Mucosa of stomach (tissue), 1 donor: ENCODE data around the gene TECPR2.

ENCODE experiments used
- H3K27me3 ChIP-seq: one replicate; pipeline ENCODE4 v1.7.0; 2013; ENCODE audit warnings: mild to moderate bottlenecking, low read length; ENCODE audit not compliant: control insufficient read depth, insufficient read depth
- H3K36me3 ChIP-seq: one replicate; pipeline ENCODE4 v1.7.0; 2013; ENCODE audit warnings: low read length; ENCODE audit not compliant: control insufficient read depth, insufficient read depth
- H3K4me1 ChIP-seq: one replicate; pipeline ENCODE4 v1.7.0; 2013; ENCODE audit warnings: mild to moderate bottlenecking, low read length; ENCODE audit not compliant: control insufficient read depth, insufficient read depth
- H3K4me3 ChIP-seq: one replicate; pipeline ENCODE4 v1.7.0; 2013; ENCODE audit warnings: low read length
- H3K9ac ChIP-seq: one replicate; pipeline ENCODE4 v1.7.0; 2013; ENCODE audit warnings: mild to moderate bottlenecking, low read length, moderate library complexity
- H3K9me3 ChIP-seq: one replicate; pipeline ENCODE4 v1.7.0; 2013; ENCODE audit warnings: mild to moderate bottlenecking, low read length, moderate library complexity; ENCODE audit not compliant: control insufficient read depth
- donor health status: Pancreatic carcinoma.

The TECPR2 gene

DNA sequence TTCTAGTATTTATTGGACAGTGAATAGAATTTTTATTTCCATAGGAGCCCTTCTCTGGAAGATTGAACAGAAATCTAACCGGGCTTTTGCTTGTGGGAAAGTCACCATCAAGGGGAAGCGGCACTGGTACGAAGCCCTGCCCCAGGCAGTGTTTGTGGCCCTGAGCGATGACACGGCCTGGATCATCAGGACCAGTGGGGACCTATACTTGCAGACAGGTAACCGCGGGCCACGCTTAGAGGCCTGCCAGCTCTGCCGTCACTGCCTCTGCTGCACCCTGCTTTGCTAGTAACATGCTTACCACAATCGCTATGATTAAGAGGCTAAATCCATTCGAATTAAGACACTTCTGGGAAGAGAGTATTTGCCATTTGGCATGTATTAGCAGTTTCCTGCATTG lies 77.7 kb downstream of the TECPR2 start:
- peaks cover 5% of the 10 kb centered on the region for H3K4me1 ChIP-seq
- H3K27me3 ChIP-seq, result no peaks in the 10 kb centered on the region
- H3K9ac ChIP-seq, result no peak overlapping the region
- no peak overlapping the region for H3K4me3 ChIP-seq
- H3K36me3 ChIP-seq, result peaks cover 10% of the 10 kb centered on the region
- H3K9me3 ChIP-seq, result no peaks in the 10 kb centered on the region

DNA sequence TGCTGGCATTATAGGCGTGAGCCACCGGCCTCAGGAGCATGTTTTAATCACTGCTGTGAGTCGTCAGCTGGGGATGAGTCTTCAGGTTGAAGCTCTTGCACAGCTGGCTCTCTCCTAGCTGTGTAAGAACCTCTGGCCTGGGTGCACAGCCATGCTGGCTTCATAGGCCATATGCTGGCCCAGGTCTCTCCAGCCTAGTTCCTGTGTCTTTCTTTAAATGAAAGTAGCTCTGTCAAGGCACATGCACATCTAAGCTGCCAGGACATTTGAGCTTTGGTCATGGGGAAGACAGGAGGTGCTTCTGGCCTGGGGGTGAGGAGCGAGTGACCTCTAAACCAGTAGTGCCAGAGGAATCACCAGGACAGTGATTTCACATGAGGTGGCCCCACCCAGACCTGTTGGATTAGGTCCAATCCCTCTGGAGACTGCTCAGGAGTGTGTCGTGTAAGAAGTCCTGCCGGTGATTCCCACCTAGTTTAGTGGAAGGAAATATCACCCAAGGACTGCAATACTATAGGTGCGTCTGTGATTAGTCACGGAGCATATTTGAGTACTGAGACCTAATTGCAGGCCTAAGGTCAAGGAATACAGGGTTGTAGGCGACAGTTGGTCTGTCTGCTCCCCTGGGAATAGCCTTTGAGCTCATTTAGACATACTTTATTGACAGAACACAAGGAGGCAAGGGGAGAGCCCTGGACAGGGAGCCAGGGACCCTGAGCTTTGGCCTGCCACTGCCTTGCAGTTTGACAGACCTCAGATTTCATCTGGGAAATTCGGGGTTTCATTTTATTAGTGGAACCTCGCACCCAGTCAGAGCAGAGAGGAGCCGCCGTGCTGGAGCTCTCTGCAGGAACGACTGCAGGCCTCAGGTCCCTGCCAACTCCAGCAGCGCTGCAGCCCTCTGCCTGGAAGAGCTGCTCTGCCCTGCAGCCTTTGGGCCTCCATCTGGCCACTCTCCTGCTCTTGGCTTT lies 79.8 kb downstream of the TECPR2 start:
- H3K9me3 ChIP-seq, result no peaks in the 10 kb centered on the region
- H3K9ac ChIP-seq, result no peak overlapping the region
- H3K4me3 ChIP-seq, result no peak overlapping the region
- peaks cover 10% of the 10 kb centered on the region for H3K36me3 ChIP-seq
- no peaks in the 10 kb centered on the region for H3K27me3 ChIP-seq
- peaks cover 5% of the 10 kb centered on the region for H3K4me1 ChIP-seq

DNA sequence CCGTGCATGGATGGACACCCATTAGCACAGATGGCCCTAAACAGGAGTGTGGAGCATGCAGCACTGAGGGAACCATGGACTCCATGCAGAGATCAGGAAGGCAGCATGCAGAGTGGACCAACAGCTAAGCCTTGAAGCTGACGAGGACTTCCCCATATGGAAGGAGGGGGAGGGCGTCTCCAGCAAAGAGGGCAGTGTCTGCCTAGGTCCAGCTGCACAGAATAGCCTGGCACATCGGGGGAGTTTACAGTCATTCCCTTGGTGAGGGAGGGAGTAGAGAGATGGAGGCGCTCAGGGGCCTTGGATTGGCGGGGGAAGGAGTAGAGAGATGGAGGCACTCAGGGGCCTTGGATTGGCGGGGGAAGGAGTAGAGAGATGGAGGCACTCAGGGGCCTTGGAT lies 82.3 kb downstream of the TECPR2 start:
- Histone ChIP-seq H3K4me1 (no peaks in the 10 kb centered on the region), H3K9me3 (no peaks in the 10 kb centered on the region), H3K4me3 (no peak overlapping the region), H3K27me3 (no peaks in the 10 kb centered on the region), H3K36me3 (peaks cover 10% of the 10 kb centered on the region), H3K9ac (no peak overlapping the region)

DNA sequence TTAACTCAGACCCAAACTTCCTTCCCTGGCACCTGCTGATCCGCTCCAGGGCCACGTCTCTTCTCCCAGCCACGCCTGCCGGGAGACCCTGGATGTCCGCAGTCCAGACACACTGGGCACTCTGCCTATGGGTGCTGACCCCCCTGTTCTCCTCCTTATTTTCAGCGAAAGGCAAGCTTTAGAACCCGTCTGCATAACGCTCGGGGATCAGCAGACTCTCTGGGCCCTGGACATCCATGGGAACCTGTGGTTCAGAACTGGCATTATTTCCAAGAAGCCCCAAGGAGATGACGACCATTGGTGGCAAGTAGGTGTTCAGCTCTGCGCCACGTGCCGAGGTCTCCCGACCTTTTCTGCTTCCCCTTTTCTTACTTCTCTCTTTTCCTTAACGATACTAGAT lies 82.9 kb downstream of the TECPR2 start:
- no peaks in the 10 kb centered on the region for H3K4me1 ChIP-seq
- H3K4me3 ChIP-seq, result no peak overlapping the region
- H3K9me3 ChIP-seq, result no peaks in the 10 kb centered on the region
- peaks cover 11% of the 10 kb centered on the region for H3K36me3 ChIP-seq
- H3K9ac ChIP-seq, result no peak overlapping the region
- no peaks in the 10 kb centered on the region for H3K27me3 ChIP-seq

DNA sequence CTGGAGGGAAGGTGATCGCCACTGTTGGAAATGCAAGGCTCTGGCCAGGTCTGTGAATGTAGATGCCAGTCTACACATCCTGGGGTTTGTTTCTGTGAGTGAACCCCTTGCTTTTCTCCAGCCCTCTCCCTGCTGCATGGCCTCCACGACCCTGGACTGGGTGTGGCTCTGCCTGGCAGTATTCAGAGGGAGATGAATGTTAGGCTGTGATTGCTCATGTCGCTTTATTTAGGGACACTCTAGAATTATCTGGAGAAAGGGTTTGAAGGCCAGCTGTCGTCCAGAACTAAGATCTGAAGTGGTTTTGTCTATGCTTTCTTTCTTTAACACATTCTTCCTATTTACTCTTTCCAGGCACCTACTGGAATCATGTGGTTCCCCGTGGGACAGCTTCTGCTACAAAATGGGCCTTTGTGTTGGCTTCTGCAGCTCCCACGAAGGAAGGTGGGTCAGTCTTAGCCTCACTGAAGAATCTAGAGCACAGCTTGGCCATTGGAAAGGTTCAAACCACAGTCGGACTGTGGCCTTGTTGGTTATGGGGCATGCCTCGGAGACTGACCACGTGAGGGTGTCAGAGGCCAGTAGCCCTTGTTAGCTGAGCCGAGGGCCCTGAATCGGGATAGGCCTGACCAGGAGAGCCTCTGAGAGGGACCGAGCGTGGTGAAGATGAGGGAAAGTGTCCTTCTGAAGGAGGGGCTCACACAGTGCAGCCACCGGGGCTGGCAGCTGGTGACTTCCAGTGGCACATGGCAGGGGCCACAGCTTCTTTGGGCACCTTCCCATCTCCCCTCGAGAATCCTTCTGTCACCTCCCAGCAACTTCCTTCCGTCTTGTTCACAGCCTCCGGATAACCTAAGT lies 87.7 kb downstream of the TECPR2 start:
- no peak overlapping the region for H3K4me3 ChIP-seq
- H3K27me3 ChIP-seq, result no peaks in the 10 kb centered on the region
- peaks cover 9% of the 10 kb centered on the region for H3K36me3 ChIP-seq
- no peaks in the 10 kb centered on the region for H3K4me1 ChIP-seq
- H3K9me3 ChIP-seq, result no peaks in the 10 kb centered on the region
- no peak overlapping the region for H3K9ac ChIP-seq

DNA sequence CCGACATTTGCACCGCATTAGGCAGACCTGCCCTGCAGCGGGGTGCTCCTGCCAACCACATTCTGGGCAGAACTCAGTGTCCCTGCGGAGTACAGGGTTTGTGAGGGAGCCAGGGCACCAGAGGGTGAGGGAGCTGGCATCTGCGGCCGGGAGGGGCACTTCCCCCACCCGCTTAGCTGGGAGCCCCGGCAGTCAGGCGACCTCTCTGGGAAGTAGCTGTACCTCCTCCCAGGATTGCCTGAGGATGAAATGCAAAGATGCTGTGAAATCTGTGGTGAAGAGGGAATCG lies 88.3 kb downstream of the TECPR2 start:
- Histone ChIP-seq H3K27me3 (no peaks in the 10 kb centered on the region), H3K9me3 (no peaks in the 10 kb centered on the region), H3K36me3 (peaks cover 9% of the 10 kb centered on the region), H3K4me3 (no peak overlapping the region), H3K9ac (no peak overlapping the region), H3K4me1 (no peaks in the 10 kb centered on the region)

DNA sequence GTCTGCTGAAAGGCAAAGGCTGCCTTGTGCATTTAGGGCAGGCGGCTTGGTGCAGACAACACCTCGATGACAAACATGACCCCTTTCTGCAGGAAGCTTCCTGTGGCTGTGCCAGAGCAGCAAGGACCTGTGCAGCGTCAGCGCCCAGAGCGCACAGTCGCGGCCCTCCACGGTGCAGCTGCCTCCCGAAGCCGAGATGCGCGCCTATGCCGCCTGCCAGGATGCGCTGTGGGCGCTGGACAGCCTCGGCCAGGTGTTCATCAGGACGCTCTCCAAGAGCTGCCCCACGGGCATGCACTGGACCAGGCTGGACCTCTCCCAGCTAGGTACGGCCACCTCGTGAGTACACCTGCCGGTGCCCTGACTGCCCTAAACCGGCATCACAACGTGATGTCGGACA lies 89.6 kb downstream of the TECPR2 start:
- Histone ChIP-seq H3K4me3 (no peak overlapping the region), H3K27me3 (no peaks in the 10 kb centered on the region), H3K9ac (no peak overlapping the region), H3K9me3 (no peaks in the 10 kb centered on the region), H3K4me1 (no peaks in the 10 kb centered on the region), H3K36me3 (peaks cover 9% of the 10 kb centered on the region)

DNA sequence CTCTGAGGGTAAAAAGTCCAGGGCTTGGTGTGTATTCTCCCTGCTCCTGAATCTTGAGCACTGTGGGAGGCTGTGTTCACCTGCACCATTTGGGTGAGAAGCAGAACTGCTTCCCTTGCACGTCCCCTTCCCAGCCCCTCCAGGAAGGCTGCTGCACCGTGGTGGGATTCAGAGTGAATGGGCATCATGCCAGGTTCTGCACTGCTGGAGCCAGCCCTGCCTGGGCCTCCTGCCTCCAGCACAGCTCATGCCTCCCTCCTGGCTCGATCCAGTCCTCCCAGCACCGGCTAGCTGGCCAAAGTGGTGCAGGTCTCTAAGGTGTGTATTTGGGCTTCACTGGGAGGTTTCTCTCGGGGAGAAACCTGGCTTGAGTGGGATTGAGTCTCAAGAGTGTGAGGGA lies 92.0 kb downstream of the TECPR2 start:
- H3K27me3 ChIP-seq, result no peaks in the 10 kb centered on the region
- no peak overlapping the region for H3K9ac ChIP-seq
- no peak overlapping the region for H3K4me3 ChIP-seq
- H3K4me1 ChIP-seq, result no peaks in the 10 kb centered on the region
- H3K9me3 ChIP-seq, result no peaks in the 10 kb centered on the region
- peaks cover 9% of the 10 kb centered on the region for H3K36me3 ChIP-seq

DNA sequence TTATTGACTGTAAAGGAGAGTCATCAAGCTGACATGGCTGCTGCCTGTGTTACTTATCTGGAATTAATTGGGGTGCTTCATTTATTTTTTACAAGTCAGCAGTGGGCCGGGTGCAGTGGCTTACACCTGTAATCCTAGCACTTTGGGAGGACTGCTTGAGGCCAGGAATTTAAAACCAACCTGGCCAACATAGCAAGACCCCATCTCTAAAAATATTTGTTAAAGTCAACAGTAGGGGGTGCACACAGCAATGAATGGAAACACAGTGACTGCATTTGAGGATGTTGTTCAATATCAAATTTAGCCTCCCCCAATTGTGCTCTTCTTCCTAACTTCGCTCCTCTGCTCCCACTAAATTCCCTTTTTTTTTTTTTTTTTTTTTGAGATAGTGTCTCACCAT lies 94.8 kb downstream of the TECPR2 start:
- H3K36me3 ChIP-seq, result no peaks in the 10 kb centered on the region
- no peaks in the 10 kb centered on the region for H3K4me1 ChIP-seq
- H3K27me3 ChIP-seq, result no peaks in the 10 kb centered on the region
- H3K9me3 ChIP-seq, result no peaks in the 10 kb centered on the region
- no peak overlapping the region for H3K4me3 ChIP-seq
- no peak overlapping the region for H3K9ac ChIP-seq

DNA sequence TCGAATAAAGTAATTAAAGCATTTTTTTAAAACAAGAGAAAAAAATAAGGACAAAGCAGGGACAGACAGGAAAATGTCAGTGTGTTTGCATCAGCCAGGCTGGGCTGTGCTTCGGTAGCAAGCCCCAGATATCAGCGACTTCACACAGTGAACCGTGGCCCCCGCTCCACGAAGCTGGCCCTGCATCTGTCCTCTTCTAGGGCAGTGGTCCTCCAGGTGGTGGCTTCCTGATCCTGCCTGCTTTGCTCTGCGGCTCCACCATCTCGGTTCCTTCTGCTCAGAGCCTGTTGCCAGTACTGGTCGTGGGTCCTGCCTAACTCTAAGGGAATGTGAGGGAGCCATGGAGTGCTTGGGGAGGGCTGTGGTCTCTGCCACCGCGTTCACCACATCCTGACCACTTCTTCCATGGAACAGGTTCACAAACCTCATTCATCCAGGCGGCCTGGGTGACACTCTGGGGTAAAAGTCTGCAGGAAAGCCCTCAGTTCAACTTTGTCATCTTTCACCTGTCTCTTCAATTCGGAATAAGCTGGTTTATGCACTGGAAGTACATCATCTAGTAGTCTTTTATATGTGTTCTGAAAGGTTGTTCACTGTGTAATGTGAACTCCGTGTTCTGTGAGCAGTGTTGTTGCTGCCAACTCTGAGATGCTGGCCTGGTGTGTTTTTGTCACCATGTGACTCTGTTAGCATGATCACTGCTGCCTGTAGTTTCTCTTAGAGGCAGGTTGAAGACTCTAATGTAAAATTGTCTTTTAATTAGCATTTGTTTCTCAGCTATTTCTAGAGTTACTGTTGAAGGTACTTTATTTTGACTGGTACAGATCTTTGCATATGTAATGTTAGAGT lies 99.0 kb downstream of the TECPR2 start:
- Histone ChIP-seq H3K36me3 (no peaks in the 10 kb centered on the region), H3K4me3 (no peak overlapping the region), H3K9me3 (no peaks in the 10 kb centered on the region), H3K27me3 (no peaks in the 10 kb centered on the region), H3K4me1 (peaks cover 13% of the 10 kb centered on the region), H3K9ac (no peak overlapping the region)

DNA sequence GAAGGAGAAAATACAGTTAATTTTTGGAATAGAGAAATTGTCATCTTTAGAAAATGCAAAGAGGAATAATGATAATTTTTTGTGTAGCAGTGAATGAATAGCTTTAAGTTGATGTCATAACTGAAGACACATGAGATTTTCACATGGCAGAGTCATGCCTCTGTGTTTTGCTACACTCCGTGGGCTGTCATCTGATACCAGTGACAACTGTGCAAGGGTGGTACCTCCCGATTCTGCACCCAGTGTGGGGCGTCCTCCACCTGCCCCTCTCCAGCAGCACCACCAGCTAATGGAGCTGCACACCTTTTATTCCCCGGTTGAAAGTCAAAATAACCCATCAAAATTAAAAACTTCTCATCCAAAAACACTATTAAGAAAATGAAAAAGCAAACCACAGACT lies 99.7 kb downstream of the TECPR2 start:
- H3K27me3 ChIP-seq, result no peaks in the 10 kb centered on the region
- H3K36me3 ChIP-seq, result no peaks in the 10 kb centered on the region
- no peak overlapping the region for H3K9ac ChIP-seq
- no peak overlapping the region for H3K4me3 ChIP-seq
- H3K9me3 ChIP-seq, result no peaks in the 10 kb centered on the region
- peaks cover 13% of the 10 kb centered on the region for H3K4me1 ChIP-seq
